Breast epithelium (tissue), 3 donors: ENCODE measurements around the gene NOTCH3.

Experiments used
- CTCF ChIP-seq, 3 donors: fragments of 450-650 bp; IDR thresholded peaks; one replicate each; pipeline ENCODE4 v1.5.1; 2016 to 2017; ENCODE audit warnings: antibody characterized with exemption in 3 of 3, mild to moderate bottlenecking in 3 of 3, moderate library complexity in 3 of 3
- POLR2AphosphoS5 ChIP-seq, 3 donors: sonication (generic); formaldehyde crosslinking; IDR thresholded peaks; one replicate each; pipeline ENCODE4 v1.6.1; 2017; ENCODE audit warnings: antibody characterized with exemption in 3 of 3

- TF ChIP-seq CTCF (IDR thresholded peaks at IDR 0.05) (no peak), POLR2AphosphoS5 (IDR thresholded peaks at IDR 0.05) (no peak)
Observed at GRCh38 chr19:15244808-15245207, 44.0 kb upstream of the NOTCH3 start.
